GM21447 (cell line): ENCODE results near the gene SYNE3.
"Not testable (repeated sequence)": the region's sequence is repeated elsewhere in the genome, so short reads cannot be mapped to it uniquely, and the experiment has no call there.

Experiments used
- ATAC-seq: cut with Tn5 transposase; IDR thresholded peaks from one replicate; pipeline ENCODE4 v1.9.1; 2021; ENCODE audit not compliant: unreplicated experiment

Gene SYNE3

DNA sequence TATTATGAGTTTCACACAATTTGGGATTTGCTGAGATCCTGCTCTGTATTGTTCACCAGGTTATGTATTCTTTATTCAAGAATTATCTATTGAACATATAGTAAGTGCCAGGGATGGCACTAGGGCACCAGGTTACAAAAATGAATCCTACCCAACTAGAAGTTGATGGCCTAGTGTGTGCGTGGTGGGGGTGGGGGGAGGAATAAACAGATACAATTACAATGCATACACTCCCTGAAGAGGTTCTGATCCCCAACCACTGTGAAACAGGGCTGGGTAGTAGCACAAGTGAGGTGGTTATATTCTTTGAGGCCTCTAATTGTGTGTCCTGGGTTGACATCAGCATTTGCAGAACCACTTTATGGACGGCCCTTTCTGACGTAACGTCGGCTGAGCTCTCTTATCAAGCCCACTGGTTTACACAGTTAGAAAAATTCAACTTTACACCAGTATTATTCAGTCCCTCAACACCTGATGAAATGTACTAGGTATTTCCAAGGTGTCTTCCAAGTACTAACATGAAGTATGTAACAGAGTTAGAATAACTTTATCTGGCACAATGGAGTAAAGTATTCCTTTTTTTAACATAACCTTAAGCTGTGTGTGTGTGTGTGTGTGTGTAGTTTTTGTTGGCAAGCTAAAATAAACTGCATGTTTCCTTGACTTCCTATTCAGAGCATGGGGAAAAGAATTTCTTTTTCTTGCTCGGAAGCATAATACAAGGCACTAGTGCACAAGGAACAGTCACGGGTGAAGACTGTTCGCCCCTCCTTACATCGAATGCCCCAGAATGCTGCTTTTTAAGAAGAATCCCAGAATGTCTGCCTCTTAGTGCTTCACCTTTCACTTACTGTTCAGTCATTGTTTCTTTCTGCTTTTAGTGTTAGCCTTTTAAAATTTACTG is 10.3 kb upstream of the SYNE3 start:
- ATAC-seq = no peak

DNA sequence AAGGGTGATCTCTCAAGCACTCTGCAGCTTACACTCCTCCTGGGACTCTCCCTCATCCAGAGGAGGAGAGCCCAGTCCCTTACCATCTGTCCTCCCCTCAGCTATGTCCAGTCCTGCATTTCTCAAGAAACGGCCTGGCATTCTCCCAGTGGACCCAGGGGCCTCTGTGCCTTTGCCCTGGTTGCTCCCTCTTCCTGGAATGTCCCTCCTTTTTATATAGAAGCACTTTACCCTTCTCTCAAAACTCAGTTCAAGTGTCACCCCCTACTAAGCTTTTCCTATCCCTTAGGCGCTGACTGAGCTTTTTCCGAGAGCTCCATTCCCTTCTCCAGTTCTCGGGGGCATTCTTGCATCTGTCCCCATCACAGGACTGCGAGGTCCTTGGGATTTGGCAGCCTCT is 9.5 kb upstream of the SYNE3 start:
- no peak for ATAC-seq

DNA sequence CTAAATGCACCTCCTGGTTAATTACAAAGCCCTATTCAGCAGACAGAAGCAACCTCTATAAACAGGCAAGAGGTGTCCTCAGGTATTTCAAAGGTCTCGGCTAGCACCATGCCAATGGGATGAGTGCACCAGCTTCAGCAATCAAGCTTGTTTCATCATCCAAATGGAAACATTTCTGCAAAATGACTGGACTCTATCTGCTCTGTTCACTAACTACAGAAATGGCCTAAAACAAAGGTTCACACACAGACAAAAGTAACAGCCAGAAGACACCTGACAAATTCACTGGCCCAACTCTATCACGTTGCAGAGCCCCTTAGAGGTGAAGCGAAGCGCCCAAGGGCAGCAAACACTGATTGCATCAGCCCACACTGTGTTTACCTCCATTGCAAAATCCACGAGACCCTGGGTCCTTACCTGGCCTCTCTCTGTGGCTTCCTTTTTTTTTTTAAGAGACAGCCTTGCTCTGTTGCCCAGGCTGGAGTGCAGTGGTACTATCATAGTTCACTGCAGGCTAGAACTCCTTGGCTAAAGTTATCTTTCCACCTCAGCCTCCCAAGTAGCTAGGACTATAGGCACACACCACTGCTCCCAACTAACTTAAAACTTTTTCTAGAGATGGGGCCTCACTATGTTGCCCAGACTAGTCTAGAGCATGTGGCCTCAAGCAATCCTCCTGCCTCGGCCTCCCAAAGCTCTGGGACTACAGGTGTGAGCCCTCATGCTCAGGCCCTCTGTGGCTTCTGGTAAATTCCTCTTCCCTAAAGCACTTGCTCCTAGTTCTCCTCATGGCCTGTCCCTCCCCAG is 8.5 kb upstream of the SYNE3 start:
- no peak for ATAC-seq

DNA sequence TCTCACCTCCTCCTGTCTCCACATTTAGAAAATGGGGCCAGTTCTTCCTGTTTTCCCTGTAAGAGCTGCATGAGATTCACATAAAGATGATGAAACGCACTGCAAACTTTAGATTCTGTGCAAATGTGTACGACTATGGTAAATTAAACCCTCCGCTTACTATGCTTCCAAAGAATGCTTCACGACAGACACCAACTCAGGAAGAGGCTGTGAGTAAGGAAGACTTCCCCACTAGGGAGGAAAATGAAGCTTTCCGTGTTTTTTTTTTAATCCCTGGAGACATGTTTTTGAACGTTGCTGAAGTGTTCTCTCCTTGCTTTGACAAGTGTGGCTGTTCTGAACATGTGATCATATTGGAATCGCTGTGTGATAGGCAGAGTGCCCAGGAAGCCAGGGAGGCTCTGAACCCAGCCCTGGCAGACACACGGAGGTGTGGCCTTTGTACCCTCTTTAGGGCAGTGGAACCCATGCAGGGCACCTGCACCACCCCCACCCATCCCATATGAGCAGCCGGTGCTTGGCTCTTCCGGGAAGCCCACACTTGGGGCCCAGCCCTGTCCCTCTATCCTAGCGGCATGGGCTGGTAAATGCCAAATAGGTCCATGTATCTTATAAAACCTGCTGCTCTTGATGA is 7.5 kb upstream of the SYNE3 start:
- ATAC-seq = no peak

DNA sequence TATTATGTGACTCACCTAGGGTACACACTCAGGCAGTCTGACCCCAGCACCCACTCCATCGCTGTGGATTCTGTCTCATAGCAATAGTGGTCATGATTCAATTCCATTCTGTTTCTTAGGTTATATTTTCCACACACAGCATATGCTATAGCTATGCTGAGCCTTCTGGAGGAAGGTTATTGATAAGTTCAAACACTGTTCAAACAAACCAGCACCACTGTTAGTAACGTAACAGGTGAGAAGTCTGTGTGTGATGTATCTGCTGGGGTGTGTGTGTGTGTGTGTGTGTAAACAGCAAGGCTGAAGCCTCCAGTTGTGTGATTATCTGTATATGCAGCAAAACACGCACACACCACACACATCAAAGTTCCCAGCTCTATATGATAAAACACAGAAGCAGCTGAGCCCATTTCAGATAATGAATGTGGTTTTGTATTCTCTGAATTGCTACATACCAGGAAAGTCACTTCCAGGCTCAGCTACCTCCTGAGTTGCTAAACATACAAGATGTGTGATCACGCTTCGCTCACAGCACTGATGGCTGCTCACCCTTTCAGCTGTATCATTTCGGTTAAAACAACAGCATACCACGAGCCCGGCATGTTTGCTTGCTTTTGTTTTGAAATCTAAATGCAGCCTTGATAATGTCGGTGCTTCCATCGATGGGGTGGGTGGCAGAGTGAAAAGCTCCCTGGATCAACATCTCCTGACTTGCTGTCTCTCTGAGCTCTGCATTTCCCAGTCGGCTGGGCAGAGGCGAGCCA is 6.8 kb upstream of the SYNE3 start:
- ATAC-seq = no peak

DNA sequence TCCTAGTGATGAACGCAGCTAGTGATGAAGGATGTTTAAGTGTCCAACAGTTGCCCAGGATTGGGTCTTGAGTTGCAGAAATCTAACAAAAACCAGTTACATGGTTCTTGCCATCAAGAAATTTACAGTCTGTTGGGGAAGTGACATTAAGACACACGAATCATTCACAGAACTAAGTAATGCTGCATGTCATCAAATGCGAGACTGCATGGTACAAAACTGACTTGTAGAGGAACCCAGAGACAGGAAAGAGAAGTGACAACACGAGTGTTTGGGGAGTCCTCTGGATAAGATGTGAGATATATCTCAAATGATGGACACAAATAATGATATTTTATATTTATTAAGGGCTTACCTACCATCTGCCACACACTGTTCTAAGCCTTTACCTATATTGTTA is 6.1 kb upstream of the SYNE3 start:
- no peak for ATAC-seq

DNA sequence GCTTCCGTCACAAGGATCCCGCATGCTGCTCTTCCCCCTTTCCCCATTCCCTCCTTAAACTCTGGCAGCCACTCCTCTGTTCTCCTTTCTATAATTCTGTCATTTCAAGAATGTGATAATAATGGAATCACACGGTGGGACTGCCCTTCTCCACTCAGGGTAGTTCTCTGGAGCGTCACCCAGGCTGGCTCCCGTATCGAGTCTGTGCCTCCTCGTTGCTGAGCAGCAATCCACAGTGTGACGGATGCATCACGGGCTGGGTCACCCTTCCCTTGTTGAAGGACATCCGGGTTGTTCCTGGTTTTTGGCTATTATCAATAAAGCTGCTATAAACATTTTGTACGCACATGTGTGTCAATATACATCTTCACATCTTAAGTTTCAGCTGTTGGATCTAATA is 5.7 kb upstream of the SYNE3 start:
- ATAC-seq = no peak

DNA sequence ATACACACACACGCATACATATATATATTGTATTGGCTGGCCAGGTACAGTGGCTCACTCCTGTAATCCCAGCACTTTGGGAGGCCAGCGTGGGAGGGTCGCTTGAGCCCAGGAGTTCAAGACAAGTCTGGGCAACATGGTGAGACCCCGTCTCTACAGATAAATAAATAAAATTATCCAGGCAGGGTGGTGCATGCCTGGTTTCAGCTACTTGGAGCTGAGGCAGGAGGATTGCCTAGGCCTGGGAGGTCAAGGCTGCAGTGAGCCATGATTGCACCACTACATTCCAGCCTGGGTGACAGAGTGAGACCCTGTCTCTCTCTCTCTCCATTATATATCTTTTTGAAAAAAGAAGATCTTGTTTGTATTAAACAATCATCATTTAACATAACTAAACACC is 4.6 kb upstream of the SYNE3 start:
- ATAC-seq = no peak

DNA sequence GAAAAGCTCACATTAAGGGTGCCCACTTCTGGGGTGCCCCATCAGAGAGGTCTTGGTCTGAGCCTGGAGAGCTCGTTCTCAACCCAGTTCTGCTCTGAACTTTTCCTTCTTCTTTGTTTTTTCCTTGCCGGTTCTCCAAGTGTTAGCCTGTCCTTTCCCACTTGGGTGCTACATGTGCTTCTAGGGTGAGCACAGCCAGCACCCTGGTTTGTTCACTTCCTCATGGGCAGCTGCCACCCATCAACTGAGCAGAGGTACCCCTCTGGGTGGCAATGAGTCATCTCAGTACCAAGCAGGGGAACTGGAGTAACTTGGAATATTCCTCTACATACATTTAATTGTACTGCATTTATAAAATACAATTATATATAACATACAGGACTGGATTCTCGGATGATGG is 3.9 kb upstream of the SYNE3 start:
- ATAC-seq = no peak

DNA sequence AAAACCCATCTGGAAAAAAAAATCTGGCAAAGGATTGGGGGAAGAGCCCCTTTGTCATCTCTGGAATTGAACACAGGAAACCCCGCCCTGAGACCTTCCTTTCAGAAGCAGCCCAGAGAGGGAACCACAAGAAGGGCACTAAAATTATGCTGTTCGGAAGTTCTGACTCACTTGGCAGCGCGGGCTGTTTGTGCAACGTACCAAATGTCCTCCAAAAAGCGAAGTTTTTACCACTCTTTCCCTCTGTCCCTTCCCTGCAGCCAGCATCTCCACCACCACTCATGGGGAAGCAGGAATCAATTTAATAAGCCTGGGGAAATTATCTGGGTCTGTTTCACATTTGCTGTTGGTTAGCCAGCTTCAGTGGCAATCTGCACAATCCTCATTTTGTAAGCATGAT is 3.2 kb upstream of the SYNE3 start:
- peak; percentile 23 for ATAC-seq

DNA sequence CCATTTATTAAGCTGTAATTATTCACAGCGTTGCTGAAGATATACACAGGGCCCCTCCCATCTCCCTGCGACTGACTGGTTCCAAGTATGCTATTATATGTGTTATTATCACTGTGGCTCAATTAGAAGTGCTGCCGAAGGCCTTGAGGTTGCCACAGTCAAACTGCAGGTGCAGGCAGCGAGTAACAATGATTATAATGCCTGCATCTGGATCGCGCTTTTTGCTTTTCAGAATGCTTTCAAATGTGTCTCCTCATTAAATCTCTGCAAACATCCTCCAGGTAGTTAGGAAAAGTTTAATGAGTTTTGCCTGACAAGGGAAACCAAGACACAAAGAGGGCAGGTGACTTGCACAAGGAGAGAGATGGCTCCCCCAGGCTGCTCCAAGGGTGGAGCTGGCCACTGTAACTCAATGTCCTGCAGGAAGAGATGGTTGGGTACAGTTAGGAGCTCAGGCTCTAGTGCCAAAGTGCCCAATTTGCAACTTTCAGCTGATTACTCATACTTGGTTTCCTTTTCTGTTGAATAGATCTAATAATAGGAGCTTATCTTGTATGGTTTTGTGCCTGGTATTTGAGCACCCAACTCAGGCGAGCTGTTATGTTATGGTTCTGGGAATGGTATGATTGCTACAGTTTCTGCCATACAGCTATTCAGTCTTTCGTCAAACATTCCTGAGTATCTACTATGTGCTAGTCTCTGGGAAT is 1.7 kb upstream of the SYNE3 start:
- peak; percentile 30 for ATAC-seq

DNA sequence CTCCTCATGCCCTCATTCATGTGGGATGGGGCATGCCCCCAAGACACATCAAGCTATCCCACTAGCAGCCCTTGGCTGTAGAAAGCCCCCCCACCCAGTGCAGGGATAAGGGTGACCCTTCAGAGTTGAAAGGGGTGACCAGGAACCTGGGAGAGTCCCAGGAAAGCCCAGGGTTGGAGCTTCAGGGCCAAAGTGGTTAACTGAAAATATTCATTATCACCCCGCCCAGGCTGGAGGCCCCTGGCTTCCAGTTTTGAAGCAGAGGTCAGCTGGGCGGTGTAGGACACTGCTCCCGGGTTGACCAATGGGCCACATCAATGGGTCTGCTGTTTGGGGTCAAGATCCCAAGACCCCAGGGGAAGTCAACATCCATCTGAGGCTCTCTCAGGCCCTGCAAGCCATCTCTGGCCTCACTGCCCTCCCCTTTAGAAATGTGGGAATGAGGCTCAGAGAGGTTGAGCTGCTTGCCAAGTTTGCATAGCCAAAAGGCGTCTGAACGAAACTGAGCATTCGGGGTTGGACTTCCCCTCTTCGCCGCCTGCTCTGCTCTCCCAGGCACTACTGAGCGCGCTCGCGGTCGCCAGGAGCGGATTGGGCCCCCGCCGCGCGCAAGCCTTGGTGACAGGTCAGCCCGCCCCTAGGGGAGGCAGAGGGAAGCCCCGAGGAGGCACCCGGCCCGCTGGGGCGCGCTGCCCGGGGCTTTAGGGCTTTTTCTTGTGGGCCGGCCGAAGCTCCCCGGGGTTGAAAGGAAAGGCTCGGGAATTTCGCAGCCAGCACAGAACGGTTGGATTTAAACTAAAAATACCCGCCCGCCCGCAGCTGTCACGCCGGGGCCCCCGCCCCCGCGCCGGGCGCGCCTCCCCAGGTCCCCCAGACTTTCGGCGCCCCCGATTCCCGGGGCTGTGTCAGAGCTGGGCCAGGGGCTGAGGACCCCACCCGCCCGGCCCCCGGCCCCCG is 576 bp downstream of the SYNE3 start:
- peak; percentile 69 for ATAC-seq

DNA sequence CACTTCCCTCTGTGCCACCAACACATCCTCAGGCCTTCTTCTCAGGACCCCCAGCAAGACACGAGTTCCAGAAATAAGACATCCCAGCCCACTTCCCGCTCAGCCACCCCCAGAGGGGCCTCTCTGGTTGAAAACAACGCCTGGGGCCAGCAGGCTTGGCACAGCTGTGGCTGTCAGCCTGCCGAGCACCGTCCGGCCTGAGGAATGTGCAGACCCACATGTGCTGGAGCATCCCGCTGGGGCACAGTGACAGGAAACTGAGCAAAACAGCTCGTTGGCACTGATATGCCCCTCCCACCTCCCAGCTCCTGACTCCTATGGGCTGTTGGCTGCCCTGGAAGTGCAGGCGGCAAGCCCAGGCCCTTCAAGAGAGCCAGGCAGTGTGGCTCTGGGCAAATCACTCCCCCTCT is 1.4 kb downstream of the SYNE3 start:
- no peak for ATAC-seq

DNA sequence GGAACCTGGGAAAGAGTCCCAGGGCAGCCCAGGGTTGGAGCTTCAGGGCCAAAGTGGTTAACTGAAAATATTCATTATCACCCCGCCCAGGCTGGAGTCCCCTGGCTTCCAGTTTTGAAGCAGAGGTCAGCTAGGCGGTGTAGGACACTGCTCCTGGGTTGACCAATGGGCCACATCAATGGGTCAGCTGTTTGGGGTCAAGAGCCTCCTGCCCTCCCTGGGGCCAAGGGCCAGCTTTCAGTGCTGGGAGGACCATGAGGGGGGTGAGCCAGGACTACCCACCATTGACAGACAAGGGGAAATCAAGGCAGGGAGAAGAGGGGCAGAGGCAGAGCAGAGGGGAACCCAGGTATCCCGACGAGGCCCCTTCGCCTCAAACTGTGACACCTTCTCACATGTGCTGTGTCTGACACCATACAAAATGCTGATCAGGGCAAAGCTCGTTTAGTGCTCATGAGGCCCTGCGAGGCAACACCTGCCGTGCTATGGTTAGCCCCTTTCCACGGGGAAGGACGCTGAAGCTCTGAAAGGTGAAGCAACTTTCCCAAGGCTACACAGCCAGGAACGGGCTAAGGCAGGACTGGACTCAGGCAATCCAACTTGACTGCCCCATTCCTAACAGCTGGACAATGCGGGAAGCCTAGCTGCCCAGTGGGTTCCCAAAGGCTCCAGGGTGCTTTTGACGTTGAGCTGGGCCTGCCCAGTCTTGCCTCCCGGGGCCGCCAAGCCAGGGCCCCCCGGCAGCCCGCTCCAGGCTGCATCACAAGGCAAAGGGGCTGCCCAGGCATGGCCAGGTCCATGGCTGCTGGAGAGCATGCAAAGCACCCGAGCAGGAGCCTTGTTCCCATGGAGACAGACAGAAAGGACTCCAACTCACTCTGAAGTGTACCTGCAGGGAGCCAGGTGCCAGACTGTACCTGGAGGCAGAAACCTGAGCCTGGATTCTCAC is 2.0 kb downstream of the SYNE3 start:
- no peak for ATAC-seq

DNA sequence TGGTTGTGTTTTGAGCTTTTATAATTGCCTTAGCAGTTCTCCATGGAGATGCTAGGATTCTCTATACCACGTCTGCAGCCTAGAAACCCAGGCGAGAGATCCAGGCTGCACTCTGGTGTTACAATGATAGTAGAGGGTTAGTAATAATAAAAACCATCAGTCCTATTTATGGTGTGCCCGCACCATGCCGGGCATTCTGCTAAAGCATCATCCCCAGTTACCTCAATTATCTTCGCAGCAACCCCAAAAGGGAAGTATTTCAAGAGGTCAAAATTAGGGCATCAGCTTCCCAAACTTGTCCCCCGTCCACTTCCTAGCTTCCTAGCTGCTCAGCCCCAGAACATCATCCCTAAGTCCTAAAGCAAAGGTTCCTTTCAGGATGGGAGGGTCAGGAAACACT is 3.2 kb downstream of the SYNE3 start:
- ATAC-seq = no peak

DNA sequence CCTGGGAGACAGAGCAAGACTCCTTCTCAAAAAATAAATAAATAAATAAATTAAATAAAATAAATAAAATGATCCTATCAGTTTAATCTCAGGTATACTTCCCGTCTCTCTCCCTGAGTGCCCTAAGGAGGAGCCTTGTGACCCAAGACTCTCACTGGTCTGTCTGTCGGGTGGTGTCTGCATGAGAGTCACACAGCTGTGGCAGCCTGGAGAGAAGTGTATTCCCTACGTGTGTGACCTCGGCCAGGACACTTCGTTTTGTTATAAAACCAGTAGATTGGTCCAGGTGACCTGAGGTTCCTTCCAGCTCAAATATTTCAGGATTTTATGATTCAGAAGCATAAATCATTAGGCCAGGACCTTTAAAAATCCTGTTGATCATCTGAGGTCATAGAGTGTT is 4.8 kb downstream of the SYNE3 start:
- no peak for ATAC-seq

DNA sequence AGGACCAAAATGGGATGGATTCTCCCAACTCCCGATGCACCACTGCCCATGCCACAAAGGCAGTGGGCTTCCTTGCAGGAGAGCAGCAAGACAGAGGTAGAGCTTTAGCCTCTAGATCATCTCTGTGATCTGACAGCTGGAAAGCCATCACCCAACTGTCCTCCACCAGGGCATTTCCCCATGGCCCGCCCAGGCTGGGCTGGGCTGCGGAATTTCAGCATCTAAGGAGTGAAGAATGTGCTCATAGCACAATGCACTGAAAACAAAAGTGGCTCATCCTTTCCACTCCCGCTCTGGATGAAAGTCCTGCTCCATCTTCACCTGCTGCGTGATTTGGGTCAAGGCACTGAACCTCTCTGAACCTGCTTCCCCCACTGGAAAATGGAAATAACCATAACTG is 5.6 kb downstream of the SYNE3 start:
- ATAC-seq = no peak

DNA sequence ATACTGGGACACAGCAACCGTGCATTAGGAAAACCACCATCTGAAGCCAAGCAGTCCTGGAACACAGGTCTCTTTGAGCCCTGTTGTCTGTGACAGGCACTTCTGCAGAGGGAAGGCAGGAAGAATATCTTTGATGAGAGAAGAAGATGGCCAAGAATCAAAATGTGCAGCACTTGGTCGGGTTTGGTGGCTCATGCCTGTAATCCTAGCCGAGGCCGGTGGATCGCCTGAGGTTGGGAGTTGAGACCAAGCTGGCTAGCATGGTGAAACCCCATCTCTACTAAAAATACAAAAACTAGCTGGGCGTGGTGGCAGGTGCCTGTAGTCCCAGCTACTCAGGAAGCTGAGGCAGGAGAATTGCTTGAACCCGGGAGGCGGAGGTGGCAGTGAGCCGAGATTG is 6.1 kb downstream of the SYNE3 start:
- not testable (repeated sequence) for ATAC-seq
